ENCODE data around the gene PSMC5.

DNA sequence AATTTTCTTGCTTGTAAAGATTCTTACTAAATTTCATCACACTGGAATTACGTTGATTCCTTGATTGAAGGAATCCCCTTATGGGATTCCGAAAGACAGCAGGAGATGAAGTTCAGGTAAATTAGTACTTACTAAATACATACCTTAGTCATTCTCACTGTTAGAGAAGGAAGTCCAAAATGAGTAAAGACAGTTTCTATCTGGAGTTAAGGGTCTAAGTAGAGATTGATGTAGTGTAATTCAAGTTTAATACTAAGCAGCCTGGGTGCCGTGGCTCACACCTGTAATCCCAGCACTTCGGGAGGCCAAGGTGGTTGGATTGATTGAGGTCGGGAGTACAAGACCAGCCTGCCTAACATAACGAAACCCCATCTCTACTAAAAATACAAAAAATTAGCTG lies 43.7 kb upstream of the PSMC5 start:
- TF ChIP-seq CTCF (IDR thresholded peaks at IDR 0.05) (no peak), POLR2AphosphoS5 (IDR thresholded peaks at IDR 0.05) (no peak), POLR2A (IDR thresholded peaks at IDR 0.05) (no peak)

Measured in breast epithelium (tissue), 3 donors.